Astrocyte of the cerebellum (primary cell): ENCODE results near the gene BLCAP.
A peak's percentile ranks its signal among the peaks of the same experiment; 100 is the strongest.

ENCODE experiments used
- DNase-seq: peaks from one replicate; pipeline ENCODE4 v3.0.0-alpha.2; 2011; ENCODE audit warnings: low read depth
- H3K4me3 ChIP-seq: 2 replicates; pipeline ENCODE4 v1.5.1; 2011; ENCODE audit warnings: mild to moderate bottlenecking, low read depth, low read length, moderate library complexity
- in situ Hi-C: cut with HindIII; loops from 2 replicates; pipeline ENCODE4 v1.10.0; 2017; ENCODE audit warnings: low sequenced_read_pairs
- TF ChIP-seq, protein P1 (sequence below): IDR thresholded peaks from 2 replicates; pipeline ENCODE4 v1.5.1; 2012; ENCODE audit warnings: low read length, low read depth, moderate library complexity, mild to moderate bottlenecking; ENCODE audit errors: missing control alignments

The BLCAP gene

DNA sequence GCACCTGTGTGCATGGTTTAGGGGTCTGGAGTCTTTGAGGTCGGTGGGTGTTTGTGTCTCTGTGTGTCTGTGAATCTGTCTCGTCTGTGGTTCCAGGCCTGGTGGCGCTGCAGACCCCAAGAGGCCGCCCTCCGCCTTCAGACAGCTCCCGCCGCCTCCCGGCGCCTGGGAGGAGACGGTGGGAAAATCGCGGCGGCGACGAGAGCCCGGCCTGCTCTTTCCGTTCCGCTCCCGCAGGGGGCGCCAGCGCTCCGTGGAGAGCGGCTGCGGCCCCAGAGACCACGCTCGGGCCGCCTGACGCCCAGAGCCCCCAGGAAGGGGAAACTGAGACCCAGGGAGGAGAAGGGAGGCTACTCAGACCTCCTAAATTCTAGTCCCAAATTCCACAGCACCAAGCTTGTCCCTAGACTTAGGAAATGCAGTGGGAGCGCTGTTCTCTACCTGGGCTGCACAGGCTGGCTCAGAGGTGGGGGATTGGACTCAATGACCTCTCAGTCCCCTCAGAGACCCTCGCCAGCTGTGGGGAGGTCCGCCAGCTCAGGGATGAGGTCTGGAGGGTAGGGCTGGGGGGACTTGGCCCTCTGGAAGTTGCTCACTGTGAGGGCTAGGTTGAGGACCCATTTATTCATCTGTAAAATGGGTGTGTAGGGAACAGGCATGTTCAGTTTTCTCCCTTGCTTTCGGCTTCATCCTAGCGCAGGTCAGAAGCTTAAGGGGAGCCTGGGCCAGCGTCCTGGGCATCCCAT lies 36.9 kb upstream of the BLCAP start:
- H3K4me3 ChIP-seq = no peak overlapping the region
- in situ Hi-C loops = no loop called here
- TF ChIP-seq, protein P1, sequence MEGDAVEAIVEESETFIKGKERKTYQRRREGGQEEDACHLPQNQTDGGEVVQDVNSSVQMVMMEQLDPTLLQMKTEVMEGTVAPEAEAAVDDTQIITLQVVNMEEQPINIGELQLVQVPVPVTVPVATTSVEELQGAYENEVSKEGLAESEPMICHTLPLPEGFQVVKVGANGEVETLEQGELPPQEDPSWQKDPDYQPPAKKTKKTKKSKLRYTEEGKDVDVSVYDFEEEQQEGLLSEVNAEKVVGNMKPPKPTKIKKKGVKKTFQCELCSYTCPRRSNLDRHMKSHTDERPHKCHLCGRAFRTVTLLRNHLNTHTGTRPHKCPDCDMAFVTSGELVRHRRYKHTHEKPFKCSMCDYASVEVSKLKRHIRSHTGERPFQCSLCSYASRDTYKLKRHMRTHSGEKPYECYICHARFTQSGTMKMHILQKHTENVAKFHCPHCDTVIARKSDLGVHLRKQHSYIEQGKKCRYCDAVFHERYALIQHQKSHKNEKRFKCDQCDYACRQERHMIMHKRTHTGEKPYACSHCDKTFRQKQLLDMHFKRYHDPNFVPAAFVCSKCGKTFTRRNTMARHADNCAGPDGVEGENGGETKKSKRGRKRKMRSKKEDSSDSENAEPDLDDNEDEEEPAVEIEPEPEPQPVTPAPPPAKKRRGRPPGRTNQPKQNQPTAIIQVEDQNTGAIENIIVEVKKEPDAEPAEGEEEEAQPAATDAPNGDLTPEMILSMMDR = peak; percentile 95
- no peak for DNase-seq

DNA sequence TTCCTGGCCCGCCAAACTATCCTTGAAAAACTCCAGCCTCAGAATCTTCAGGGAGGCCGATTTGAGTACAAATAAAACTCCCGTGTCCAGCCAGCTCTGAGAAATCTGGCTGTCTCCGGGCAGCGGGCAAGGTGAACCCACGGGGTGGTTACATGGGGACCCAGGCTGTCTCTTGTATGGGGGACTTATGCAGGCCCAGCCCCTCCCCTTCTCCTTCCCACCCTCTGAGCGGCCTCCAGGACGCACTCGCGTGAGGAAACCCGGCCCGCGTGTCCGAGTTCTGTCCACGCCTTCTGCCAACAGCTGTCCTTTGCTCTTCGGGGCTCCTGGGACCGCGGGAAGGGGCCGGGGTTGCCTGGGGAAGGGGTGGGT lies 36.3 kb upstream of the BLCAP start:
- in situ Hi-C loops = no loop called here

DNA sequence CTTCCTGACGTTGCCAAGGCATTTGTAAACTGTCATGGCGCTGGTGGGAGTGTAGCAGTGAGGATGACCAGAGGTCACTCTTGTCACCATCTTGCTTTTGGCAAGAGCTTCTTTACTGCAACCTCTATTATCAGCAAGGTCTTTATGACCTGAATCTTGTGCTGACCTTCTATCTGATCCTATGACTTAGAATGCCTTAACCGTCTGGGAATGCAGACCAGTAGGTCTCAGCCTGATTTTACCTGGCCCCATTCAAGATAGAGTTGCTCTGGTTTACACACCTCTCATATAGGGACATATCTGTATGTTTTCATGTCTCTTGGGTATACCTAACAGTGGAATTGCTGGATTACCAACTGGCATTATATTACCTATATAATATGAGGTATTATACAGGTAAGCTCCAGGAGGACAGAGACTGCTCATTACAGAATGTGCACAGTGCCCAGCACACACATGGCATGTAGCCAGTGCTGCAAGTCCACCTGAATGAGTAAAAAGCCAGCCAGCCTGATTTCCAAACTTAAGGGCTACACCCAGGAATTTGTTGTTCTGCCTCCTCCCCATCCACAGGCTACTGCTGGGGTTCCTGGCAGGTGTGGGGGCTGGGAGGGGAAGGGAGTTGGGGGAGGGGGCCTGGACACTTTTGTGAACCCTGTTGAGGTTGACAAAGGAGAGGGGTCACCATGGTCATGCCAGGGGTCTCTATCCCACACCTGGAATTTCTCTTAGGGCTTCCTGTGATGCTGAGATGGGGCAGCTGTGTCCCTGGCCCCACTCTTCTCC lies 35.2 kb upstream of the BLCAP start:
- in situ Hi-C loops = no loop called here
- TF ChIP-seq, protein P1 = no peak
- no peak overlapping the region for H3K4me3 ChIP-seq
- no peak for DNase-seq

More for the DNA sequence above, 36.3 kb upstream of the BLCAP start:
- no peak for DNase-seq
- H3K4me3 ChIP-seq = no peak overlapping the region
- TF ChIP-seq, protein P1 = no peak

DNA sequence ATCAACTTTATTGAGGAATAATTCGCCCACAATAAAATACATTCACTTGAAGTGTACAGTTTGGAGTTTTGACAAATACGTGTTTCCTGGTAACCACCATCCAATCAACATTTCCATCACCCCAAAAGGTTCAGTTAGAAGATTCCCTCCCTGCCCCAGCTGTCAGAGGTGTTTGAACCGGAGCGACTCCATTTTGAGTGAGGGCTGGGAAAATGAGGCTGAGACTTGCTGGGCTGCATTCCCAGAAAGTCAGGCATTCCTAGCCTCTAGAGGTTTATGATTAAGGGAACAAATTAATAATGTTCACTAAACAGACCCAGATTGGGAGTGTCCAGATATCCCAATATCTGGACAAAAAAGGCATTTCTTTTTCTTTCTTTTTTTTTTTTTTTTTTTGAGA lies 33.0 kb upstream of the BLCAP start:
- no peak for DNase-seq
- TF ChIP-seq, protein P1 = no peak
- H3K4me3 ChIP-seq = no peak overlapping the region
- in situ Hi-C loops = no loop called here

DNA sequence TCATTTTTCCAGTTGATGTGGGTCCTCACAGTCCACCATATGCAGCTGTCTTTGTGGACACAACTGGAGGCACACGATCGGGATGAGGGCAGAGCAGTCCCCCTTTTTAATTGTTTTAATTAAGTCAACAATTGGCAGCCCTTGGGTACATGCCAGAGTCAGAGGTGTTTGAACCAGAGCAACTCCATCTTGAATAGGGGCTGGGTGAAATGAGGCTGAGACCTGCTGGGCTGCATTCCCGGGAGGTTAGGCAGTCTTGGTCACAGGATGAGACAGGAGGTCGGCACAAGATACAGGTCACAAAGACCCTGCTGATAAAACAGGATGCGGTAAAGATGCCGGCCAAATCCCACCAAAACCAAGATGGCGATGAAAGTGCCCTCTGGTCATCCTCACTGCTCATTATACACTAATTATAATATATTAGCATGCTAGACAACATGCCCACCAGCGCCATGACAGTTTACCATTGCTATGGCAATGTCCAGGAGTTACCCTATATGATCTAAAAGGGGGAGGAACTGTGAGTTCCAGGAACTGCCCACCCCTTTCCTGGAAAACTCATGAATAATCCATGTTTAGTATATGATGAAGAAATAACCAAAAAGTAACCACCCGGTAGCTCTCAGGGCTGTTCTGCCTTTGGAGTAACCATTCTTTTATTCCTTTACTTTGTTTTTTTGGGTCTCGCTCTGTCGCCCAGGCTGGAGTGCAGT lies 31.8 kb upstream of the BLCAP start:
- no peak overlapping the region for H3K4me3 ChIP-seq
- no peak for DNase-seq
- TF ChIP-seq, protein P1 = no peak
- in situ Hi-C loops = no loop called here

DNA sequence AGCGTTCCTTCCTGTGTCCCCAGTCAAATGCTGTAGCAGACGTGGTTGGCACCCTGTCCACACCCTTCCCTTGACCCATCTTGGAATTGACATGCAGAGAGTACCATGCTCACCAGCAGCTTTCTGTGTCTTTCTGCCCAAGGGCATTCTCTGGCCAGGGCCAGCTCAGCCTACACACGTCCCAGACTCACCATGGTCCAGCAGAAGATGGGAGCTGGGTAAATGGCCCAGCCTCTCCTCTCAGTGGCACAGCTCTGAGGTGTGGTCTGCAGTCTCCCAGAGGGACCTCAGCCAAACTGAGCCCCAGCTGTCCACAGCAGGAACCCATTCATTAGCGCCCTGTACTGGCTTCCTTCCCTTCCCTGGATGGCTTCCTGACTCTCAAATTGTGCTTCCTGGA lies 31.1 kb upstream of the BLCAP start:
- H3K4me3 ChIP-seq = no peak overlapping the region
- TF ChIP-seq, protein P1 = no peak
- no peak for DNase-seq
- in situ Hi-C loops = no loop called here
